Activated B cell treated with CpG ODN at 0.5 μM for 24 hours (primary cell): ENCODE results near the gene DDX1. TPM values are rescaled to one million over a fixed set of nuclear protein-coding genes. Genes with fewer than 3 reads are reported as not detected.

Experiments
- ATAC-seq: fragments of 200-7000 bp; cut with Tn5 transposase; one replicate; pipeline ENCODE4 v1.10.0; 2021; ENCODE audit warnings: low read depth, mild to moderate bottlenecking, moderate library complexity
- CTCF ChIA-PET: fragments of 350-600 bp; sonication (Branson Sonifier 250); formaldehyde crosslinking; loops from one replicate; lab custom pipeline; 2021; ENCODE audit warnings: antibody characterized with exemption; lab: Charles Lee
- POLR2A ChIA-PET: fragments of 350-600 bp; sonication (Branson Sonifier 250); formaldehyde crosslinking; loops from one replicate; lab custom pipeline; 2021; ENCODE audit warnings: antibody characterized with exemption; lab: Charles Lee
- DNase-seq: peaks from one replicate; pipeline ENCODE4 v3.0.0; 2022
- H3K27ac Mint-ChIP-seq: one replicate; pipeline ENCODE4 v1.8.0; 2020; ENCODE audit warnings: mixed read lengths
- H3K27me3 Mint-ChIP-seq: one replicate; pipeline ENCODE4 v1.8.0; 2021; ENCODE audit warnings: mixed read lengths
- H3K36me3 Mint-ChIP-seq: one replicate; pipeline ENCODE4 v1.8.0; 2021; ENCODE audit warnings: low read depth, mixed read lengths
- H3K4me1 Mint-ChIP-seq: one replicate; pipeline ENCODE4 v1.8.0; 2021; ENCODE audit warnings: mixed read lengths
- H3K4me3 Mint-ChIP-seq: one replicate; pipeline ENCODE4 v1.8.0; 2020; ENCODE audit warnings: mild to moderate bottlenecking, mixed read lengths
- H3K9me3 Mint-ChIP-seq: one replicate; pipeline ENCODE4 v1.8.0; 2020; ENCODE audit warnings: mixed read lengths
- CTCF ChIP-seq: fragments of 200-600 bp; IDR thresholded peaks from one replicate; pipeline ENCODE4 v1.8.0; 2022; ENCODE audit warnings: antibody characterized with exemption, mild to moderate bottlenecking
- intact Hi-C: fragments of 100-400 bp; cut with micrococcal nuclease; formaldehyde crosslinking; loops from one replicate; pipeline ENCODE4 v1.15.1; 2024
- total RNA-seq: library from RNA; stranded (reverse); gene quantifications from 2 replicates; pipeline ENCODE4 v1.2.3, GENCODE V29; 2022

DDX1 gene
- total RNA-seq, 1 donor from 2014 or later, result 74.4 TPM

GRCh38 chr2:15566912-15567311 is 24.8 kb upstream of the DDX1 start:
- DNase-seq, result no peak
- no peak overlapping the region for H3K4me3 Mint-ChIP-seq
- POLR2A ChIA-PET, result no interaction called here
- H3K27ac Mint-ChIP-seq, result no peak overlapping the region
- CTCF ChIA-PET, result interaction anchor here (0.8 kb wide), 1 partner anchor 10 kb away, joined by 4 read pairs; no protein-coding TSS in a partner anchor
- peaks cover 8% of the 10 kb centered on the region for H3K27me3 Mint-ChIP-seq
- H3K4me1 Mint-ChIP-seq, result peaks cover 2% of the 10 kb centered on the region
- intact Hi-C loops, result no loop called here
- no peaks in the 10 kb centered on the region for H3K36me3 Mint-ChIP-seq
- no peak for ATAC-seq
- no peak for TF ChIP-seq CTCF
- H3K9me3 Mint-ChIP-seq, result no peaks in the 10 kb centered on the region

GRCh38 chr2:15568874-15569273 is 22.8 kb upstream of the DDX1 start:
- ChIA-PET POLR2A (no interaction called here), CTCF (no interaction called here)
- no peak overlapping the region for H3K27ac Mint-ChIP-seq
- no peaks in the 10 kb centered on the region for H3K9me3 Mint-ChIP-seq
- no peaks in the 10 kb centered on the region for H3K4me1 Mint-ChIP-seq
- H3K36me3 Mint-ChIP-seq, result no peaks in the 10 kb centered on the region
- peaks cover 8% of the 10 kb centered on the region for H3K27me3 Mint-ChIP-seq
- no peak for DNase-seq
- intact Hi-C loops, result no loop called here
- H3K4me3 Mint-ChIP-seq, result no peak overlapping the region
- ATAC-seq, result no peak
- no peak for TF ChIP-seq CTCF

GRCh38 chr2:15570104-15570503 is 21.6 kb upstream of the DDX1 start:
- TF ChIP-seq CTCF, result no peak
- POLR2A ChIA-PET, result no interaction called here
- Mint-ChIP-seq H3K36me3 (no peaks in the 10 kb centered on the region), H3K9me3 (no peaks in the 10 kb centered on the region), H3K27me3 (peaks cover 5% of the 10 kb centered on the region), H3K4me3 (no peak overlapping the region), H3K27ac (no peak overlapping the region), H3K4me1 (no peaks in the 10 kb centered on the region)
- intact Hi-C loops, result no loop called here
- CTCF ChIA-PET, result no interaction called here
- no peak for DNase-seq
- no peak for ATAC-seq

GRCh38 chr2:15571729-15572128 is 19.9 kb upstream of the DDX1 start:
- ChIA-PET POLR2A (no interaction called here), CTCF (no interaction called here)
- Mint-ChIP-seq H3K27me3 (peaks cover 5% of the 10 kb centered on the region), H3K27ac (no peak overlapping the region), H3K36me3 (no peaks in the 10 kb centered on the region), H3K9me3 (no peaks in the 10 kb centered on the region), H3K4me3 (no peak overlapping the region), H3K4me1 (no peaks in the 10 kb centered on the region)
- ATAC-seq (no peak), DNase-seq (no peak)
- no peak for TF ChIP-seq CTCF
- intact Hi-C loops, result no loop called here

- intact Hi-C loops, result loop anchor here (5.0 kb wide), 1 partner anchor 935 kb away; no protein-coding TSS in a partner anchor
- no peak overlapping the region for H3K4me3 Mint-ChIP-seq
- ChIA-PET POLR2A (interaction anchor here (1.2 kb wide), 1 partner anchor 14 kb away, joined by 5 read pairs; the partner anchor contains the start of gene DDX1), CTCF (interaction anchor here (0.5 to 4.1 kb wide), 9 partner anchors 8 to 61 kb away, joined by 3 to 29 read pairs (median 4); partner anchors contain the start of genes DDX1 and NBAS)
- H3K27ac Mint-ChIP-seq, result no peak overlapping the region
- peaks cover 3% of the 10 kb centered on the region for H3K27me3 Mint-ChIP-seq
- ATAC-seq (peak; percentile 98), DNase-seq (peak; percentile 54)
- H3K36me3 Mint-ChIP-seq, result no peaks in the 10 kb centered on the region
- no peaks in the 10 kb centered on the region for H3K9me3 Mint-ChIP-seq
- no peak for TF ChIP-seq CTCF
- peaks cover 3% of the 10 kb centered on the region for H3K4me1 Mint-ChIP-seq
Measured at GRCh38 chr2:15577071-15577735, 14.5 kb upstream of the DDX1 start.
